Measurements from ENCODE around the gene ABCC4.

The ABCC4 gene

GRCh38 chr13:95058680-95059079 lies 242.6 kb downstream of the ABCC4 start:
- DNase-seq (ENCODE audit: low read depth in 4 of 4, low spot score in 1 of 4) = no peak

DNA sequence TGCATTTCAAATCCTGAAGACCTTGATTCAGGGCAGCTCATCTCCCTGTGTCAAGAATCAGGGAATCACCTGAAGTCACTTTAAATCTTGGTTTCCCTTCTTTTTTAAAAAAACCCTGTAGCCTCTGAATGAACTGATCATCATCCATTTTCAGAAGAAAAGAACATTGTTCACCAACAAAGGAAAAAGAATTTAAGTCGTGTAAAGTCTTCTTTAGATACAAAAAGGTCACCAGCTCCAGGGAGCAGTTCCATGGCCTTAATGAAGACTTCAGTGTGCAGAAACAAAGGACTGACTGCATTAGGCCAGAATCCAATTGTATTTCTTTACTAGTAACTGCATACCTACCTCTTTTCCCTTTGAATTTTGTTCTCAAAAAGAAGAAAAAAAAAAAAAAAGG lies 245.0 kb downstream of the ABCC4 start:
- DNase-seq (ENCODE audit: low read depth in 4 of 4, low spot score in 1 of 4) = no peak

GRCh38 chr13:95050800-95051615 lies 250.2 kb downstream of the ABCC4 start:
- no peak for DNase-seq (ENCODE audit: low read depth in 4 of 4, low spot score in 1 of 4)

DNA sequence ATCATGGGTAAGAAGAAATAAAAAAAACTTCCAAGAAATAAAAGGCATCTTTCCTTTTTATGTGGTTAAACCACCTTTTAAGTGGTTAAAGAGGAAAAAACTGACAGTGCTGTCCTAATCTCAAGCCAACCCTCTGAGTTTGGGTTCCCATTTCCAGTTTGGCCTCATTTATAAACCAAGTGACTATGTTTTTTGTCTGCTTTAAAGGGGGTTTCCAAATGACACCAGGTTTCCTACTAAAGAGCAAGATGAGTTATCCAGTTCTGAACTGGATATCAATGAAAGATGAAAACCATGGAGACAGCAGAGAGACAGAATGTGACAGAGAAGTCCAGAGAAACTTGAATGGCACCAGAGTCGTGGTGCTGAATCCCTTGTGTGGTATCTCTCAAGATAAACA lies 251.5 kb downstream of the ABCC4 start:
- no peak for DNase-seq (ENCODE audit: low read depth in 4 of 4, low spot score in 1 of 4)

- DNase-seq (ENCODE audit: low read depth in 4 of 4, low spot score in 1 of 4) = no peak
These were observed 256.6 kb downstream of the ABCC4 start for GRCh38 chr13:95044452-95045205.

DNA sequence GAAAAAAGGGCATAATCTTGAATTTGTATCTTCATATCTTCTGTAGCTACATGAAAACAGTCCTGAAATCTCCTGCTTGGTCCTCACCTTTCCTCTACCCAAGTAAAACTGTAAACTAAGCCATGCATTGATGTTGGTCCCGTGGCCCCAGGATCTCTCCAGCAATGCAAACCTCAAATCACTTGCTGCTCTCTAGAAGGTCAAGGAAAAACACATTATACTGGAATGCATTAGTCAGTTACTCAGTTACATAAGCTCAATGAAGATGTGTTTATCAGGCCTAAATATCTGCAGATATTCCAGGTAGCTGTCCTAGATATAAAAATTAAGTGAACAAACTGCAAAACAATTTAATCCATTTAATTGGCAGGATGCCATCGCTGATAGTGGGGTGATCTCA lies 261.8 kb downstream of the ABCC4 start:
- DNase-seq (ENCODE audit: low read depth in 4 of 4, low spot score in 1 of 4) = no peak

DNA sequence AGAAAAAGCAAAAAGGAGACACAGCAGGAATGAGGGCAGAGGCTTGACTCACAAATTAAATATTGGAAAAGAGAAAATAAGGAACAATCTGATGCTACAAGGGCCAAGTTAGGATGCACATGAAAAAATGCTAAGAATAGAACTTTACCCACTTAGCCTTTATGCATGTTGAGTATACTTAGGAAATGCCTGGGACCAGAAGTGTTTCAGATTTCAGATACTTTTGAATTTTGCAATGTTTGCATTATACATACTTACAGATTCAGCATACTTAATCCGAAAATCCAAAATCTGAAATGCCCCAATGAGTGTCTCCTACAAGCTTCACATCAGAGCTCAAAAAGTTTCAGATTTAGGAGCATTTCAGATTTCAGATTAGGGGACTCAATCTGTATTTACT lies 262.3 kb downstream of the ABCC4 start:
- DNase-seq (ENCODE audit: low read depth in 4 of 4, low spot score in 1 of 4) = no peak

DNA sequence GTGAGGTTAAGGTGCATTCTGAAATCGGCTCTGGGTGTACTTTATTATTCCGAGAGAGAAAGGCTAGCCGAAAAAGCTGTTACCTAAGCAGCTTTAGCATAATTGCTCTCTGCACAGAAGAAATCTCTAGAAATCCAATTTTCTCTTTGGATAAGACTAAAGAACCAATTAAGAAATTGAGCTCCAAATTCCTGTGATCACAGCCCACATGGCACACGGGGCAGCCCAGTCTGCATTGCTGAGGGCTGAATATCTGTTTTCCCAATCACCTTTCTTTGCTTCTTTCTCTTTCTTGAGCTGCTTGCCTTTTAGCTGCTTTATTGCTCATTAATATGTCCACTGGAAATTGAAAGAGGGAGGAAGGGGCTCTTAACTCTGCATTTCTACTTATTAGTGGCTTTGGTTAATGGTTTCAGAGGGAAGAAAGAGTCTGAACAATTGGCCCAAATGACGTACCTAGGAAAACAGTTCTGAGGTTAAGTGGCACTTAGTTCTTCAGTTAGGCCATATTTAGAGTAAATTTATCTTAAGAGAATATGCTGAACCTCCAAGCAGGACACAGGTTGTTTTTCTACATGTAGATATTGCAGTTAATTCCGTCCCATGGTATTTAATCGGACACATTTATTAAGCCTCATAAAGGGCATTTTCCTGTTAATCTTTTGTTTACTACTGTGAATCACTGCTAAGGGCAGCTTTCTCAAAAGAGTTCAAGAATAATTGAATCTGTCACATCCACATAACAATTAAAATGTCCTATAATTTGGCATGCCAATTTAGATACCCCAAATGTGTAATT lies 265.7 kb downstream of the ABCC4 start:
- DNase-seq (ENCODE audit: low read depth in 4 of 4, low spot score in 1 of 4) = no peak

DNA sequence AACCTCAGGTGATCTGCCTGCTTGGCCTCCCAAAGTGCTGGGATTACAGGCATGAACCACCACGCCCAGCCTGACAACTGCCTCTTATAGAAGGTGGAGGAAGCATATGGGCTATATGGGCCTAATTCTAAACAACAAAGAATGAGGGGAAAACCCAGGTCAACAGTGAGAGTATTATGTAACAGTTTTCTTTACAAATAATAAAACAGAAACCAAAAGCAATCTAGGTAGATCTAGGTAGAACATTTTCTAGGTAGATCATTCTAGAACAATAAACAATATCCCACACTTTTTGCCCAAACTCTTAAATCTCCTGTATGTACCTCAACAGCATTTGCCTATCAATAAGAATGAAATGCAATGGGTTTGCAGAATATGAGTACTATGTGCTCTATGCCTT lies 267.4 kb downstream of the ABCC4 start:
- DNase-seq (ENCODE audit: low read depth in 4 of 4, low spot score in 1 of 4) = no peak

DNA sequence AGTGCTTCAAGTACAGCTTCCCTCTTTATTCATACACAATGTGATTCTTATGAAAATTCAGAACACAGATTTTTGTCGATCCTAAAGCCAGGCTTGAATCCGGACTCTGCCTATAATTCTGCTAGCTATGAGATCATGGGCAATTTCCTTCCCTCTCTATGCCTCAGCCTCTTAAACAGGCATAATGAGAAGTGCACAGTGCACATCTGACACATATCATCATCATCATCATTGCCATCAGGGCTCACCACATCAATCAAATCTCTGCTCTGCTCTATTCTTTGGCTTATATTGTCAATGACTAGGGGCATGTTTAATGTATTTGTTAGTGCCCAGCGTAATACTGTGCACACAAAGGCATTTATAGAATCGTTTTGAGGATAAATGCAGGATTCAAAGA lies 269.1 kb downstream of the ABCC4 start:
- DNase-seq (ENCODE audit: low read depth in 4 of 4, low spot score in 1 of 4) = no peak

DNA sequence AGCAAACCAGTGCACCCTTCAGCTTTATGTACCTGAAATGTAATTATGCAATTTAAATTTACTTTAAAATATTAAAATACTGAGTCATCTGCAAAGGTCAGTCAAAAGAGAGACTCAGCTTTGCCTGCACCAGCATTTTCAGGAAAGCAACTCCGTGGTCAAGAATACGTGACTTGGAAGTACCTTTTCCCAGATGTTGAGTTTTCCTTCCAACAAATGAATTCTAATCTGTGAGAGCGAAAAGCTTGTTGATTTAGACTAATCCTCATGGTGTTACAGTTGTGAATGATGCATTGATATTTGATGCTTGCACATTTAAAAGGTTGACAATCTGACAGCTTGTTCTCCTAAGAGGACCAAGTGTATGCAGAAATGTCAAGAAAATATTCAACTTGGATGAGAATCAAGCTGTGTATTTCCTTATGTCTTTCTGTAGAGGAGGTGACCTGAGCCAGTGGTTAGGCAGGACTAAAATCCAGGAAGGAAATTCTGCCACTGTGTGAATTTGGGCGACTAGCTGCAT lies 270.4 kb downstream of the ABCC4 start:
- DNase-seq (ENCODE audit: low read depth in 4 of 4, low spot score in 1 of 4) = no peak

GRCh38 chr13:95027638-95028037 lies 273.6 kb downstream of the ABCC4 start:
- DNase-seq (ENCODE audit: low read depth in 4 of 4, low spot score in 1 of 4) = no peak

DNA sequence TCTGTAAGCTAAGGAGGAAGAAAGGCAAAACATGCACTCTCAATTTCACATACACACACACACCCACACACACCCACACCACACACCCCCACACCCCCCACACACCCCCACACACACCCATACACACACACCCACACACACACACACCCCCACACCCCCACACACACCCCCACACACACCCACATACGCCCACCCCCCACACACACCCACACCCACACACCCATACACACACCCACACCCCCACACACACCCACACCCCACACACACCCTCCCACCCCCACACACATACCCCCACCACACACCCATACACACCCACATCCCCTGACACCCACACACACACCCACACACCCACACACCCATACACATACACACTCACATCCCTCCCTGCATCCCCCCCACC lies 276.1 kb downstream of the ABCC4 start:
- no peak for DNase-seq (ENCODE audit: low read depth in 4 of 4, low spot score in 1 of 4)

DNA sequence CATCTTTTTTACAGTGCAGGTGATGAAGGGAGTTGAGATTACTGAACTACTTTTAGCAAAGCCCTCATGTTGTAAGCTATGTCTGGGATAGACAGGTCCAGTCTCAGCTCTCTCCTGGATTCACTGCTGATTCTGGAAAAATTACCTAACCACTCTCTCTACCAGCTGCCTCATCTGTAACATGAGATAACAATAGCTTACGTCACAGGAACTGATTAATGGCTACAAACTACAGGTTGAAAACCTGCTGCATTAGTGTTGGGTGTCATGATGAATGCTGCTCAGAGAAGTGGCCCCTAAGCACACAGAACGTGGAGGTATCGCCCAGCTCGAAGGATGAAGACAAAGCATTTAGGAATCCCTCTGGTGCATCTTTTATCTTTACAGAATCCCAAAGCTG lies 277.8 kb downstream of the ABCC4 start:
- DNase-seq (ENCODE audit: low read depth in 4 of 4, low spot score in 1 of 4) = no peak

DNA sequence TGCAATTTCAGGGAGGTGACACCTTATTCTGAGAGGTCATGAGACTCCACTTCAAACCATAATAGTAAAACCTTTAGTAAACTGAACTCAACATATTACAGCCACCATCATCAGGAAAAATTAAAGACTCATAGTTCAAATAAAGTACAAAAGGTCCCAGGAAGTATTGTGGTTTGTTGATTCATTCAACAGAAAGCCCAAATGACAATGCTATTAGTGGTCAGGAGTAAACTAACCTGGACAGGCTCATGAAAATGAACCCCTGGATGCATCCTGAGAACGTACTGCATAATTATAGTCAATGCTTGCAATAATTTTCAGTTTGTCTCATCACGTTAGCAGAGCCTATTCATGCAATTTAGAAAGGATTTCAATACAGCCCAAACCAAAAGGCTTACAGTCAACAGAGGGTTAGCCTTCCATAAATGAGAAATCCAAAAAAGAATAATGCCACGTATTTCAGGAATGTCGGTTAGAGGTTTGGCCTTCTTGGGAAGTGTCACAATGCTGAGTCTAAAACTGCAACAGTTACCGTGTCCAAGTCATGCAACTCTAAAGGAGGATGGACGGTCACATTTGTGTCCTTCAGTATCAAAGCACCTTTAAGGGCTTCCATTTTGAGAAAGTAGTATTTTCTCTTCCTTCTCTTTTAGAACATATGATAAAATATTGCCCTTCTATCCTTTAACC lies 280.8 kb downstream of the ABCC4 start:
- DNase-seq (ENCODE audit: low read depth in 4 of 4, low spot score in 1 of 4) = no peak

GRCh38 chr13:95019886-95020285 lies 281.4 kb downstream of the ABCC4 start:
- no peak for DNase-seq (ENCODE audit: low read depth in 4 of 4, low spot score in 1 of 4)

GRCh38 chr13:95007322-95007721 lies 293.9 kb downstream of the ABCC4 start:
- DNase-seq (ENCODE audit: low read depth in 4 of 4, low spot score in 1 of 4) = no peak

DNA sequence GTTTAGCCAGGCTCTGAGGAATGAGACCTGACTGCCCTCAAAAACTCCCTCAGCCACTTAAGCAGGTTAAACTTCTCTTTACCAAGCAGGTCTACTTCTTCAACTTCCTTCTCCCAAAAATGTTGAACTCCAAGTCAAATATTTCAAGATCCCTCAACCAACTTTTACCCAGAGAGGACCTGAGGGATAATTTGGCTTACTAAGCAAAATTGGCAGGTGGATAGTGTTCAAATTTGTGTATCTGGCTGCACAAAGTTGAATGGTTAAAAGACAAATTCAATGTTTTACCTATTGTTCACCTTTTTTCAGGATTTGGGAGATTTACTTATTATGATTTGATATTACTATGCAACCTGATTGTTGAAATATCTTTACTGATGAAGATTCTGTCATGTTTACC lies 296.0 kb downstream of the ABCC4 start:
- DNase-seq (ENCODE audit: low read depth in 4 of 4, low spot score in 1 of 4) = no peak

GRCh38 chr13:95003019-95003813 lies 298.0 kb downstream of the ABCC4 start:
- no peak for DNase-seq (ENCODE audit: low read depth in 4 of 4, low spot score in 1 of 4)

DNA sequence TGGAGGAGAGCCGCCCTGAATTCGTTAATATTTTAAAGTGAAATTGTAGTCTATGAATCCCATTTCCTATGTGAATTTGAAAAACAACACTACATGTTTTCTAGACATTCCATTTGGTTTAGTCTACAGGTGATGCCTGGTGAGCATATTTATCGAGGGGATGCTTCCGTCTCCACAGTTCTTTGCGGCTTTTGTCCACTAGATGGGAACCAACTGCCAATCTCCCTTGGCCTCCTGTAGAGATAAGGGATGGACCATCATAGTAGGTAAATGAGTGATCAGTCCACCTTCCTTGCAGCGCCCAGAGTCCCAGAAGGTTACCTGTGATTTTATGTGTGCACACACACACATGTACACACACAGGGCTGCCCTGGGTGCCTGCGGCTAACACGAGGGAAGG lies 299.1 kb downstream of the ABCC4 start:
- DNase-seq (ENCODE audit: low read depth in 4 of 4, low spot score in 1 of 4) = no peak
